Measurements from ENCODE around the gene LRBA. TPM values are rescaled to one million over a fixed set of nuclear protein-coding genes. Genes with fewer than 3 reads are reported as not detected.

The LRBA gene
- total RNA-seq, 1 donor from 2014 or later = 39.9 TPM

- no peak overlapping the region for H3K4me3 ChIP-seq
- DNase-seq (no peak), ATAC-seq (no peak)
- H3K36me3 ChIP-seq = no peaks in the 10 kb centered on the region
- no peaks in the 10 kb centered on the region for H3K9me3 ChIP-seq
- no peak overlapping the region for H3K27ac ChIP-seq
- intact Hi-C loops (cut with DNase I) = no loop called here
- H3K4me1 ChIP-seq = no peaks in the 10 kb centered on the region
- no peak for TF ChIP-seq CTCF (IDR thresholded peaks at IDR 0.05)
- H3K27me3 ChIP-seq = no peaks in the 10 kb centered on the region
Observed at GRCh38 chr4:150577796-150578195, 437.3 kb downstream of the LRBA start.

GRCh38 chr4:150574678-150575077 is 440.4 kb downstream of the LRBA start:
- Histone ChIP-seq H3K27me3 (no peaks in the 10 kb centered on the region), H3K4me3 (no peak overlapping the region), H3K27ac (no peak overlapping the region), H3K36me3 (no peaks in the 10 kb centered on the region), H3K4me1 (no peaks in the 10 kb centered on the region), H3K9me3 (no peaks in the 10 kb centered on the region)
- DNase-seq (no peak), ATAC-seq (no peak)
- intact Hi-C loops (cut with DNase I) = no loop called here
- TF ChIP-seq CTCF (IDR thresholded peaks at IDR 0.05) = no peak

GRCh38 chr4:150573534-150573933 is 441.6 kb downstream of the LRBA start:
- no peaks in the 10 kb centered on the region for H3K36me3 ChIP-seq
- H3K4me3 ChIP-seq = no peak overlapping the region
- no peak overlapping the region for H3K27ac ChIP-seq
- no peak for ATAC-seq
- H3K9me3 ChIP-seq = no peaks in the 10 kb centered on the region
- TF ChIP-seq CTCF (IDR thresholded peaks at IDR 0.05) = no peak
- H3K4me1 ChIP-seq = no peaks in the 10 kb centered on the region
- DNase-seq = no peak
- intact Hi-C loops (cut with DNase I) = no loop called here
- no peaks in the 10 kb centered on the region for H3K27me3 ChIP-seq

- Histone ChIP-seq H3K27ac (no peak overlapping the region), H3K4me1 (no peaks in the 10 kb centered on the region), H3K9me3 (no peaks in the 10 kb centered on the region), H3K36me3 (no peaks in the 10 kb centered on the region), H3K27me3 (no peaks in the 10 kb centered on the region), H3K4me3 (no peak overlapping the region)
- ATAC-seq (no peak), DNase-seq (no peak)
- no peak for TF ChIP-seq CTCF (IDR thresholded peaks at IDR 0.05)
- intact Hi-C loops (cut with DNase I) = no loop called here
Observed at GRCh38 chr4:150572704-150573504, 442.2 kb downstream of the LRBA start.

GRCh38 chr4:150570862-150571261 is 444.2 kb downstream of the LRBA start:
- intact Hi-C loops (cut with DNase I) = no loop called here
- Histone ChIP-seq H3K36me3 (no peaks in the 10 kb centered on the region), H3K9me3 (no peaks in the 10 kb centered on the region), H3K4me3 (no peak overlapping the region), H3K4me1 (no peaks in the 10 kb centered on the region), H3K27ac (no peak overlapping the region), H3K27me3 (no peaks in the 10 kb centered on the region)
- ATAC-seq (no peak), DNase-seq (no peak)
- TF ChIP-seq CTCF (IDR thresholded peaks at IDR 0.05) = no peak
